Dedifferentiated amniotic fluid mesenchymal stem cell (primary cell): Measurements from ENCODE around the gene DYNC1H1.
"Not testable (repeated sequence)": the region's sequence is repeated elsewhere in the genome, so short reads cannot be mapped to it uniquely, and the experiment has no call there.

Experiments used
- DNase-seq: peaks from one replicate; pipeline ENCODE4 v3.0.0-alpha.2; 2016; ENCODE audit errors: extremely low spot score

DYNC1H1 gene

DNA sequence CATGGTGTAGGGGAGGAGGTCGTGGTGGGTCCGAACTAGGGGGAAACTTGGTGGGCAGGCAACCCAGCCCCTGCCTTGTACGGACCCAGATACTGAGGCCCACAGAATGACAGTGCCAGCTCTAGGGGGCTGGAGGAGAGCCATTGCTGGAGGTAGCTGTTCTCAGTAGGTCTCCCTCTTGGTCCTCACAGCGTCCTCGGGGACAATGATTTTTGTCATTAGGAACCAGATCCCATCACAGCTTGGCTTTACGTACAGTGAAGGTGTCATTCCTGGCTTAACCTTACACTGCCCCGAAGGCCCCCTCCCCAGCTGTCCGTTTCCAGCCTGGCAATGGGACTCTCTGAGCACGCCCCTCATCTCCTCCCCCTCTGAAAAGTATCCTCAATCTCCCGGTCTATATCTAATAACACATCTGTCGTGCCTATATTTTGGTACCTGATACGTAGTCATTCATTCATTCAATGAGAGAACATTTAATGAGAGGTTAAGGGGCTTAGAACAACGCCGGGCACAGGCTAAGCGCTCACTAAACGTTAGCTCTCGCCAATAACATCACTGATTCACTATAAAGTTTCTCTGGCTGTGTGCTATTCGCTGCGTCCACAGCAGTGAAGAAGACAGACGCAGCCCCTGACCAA, 597 bp upstream of the DYNC1H1 start:
- DNase-seq, result no peak

DNA sequence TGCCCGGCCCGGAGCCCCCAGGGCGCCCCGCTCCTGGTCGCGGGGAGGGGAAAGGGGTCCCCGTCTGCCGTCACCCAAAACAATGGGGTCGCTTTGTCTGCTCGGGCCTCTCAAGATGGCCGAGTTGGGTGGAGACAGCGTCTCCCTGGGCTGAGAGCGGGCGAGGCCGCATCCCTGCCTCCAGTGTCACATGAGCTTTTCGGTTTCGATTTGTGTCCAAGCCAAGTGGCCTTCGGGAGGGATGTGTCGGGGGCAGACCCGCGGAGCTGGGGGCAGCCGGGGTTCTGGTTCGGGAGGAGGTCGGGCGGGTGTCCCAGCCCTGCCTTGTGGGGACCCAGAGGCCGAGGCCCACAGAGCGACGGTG, 790 bp downstream of the DYNC1H1 start:
- peak; percentile 48 for DNase-seq

DNA sequence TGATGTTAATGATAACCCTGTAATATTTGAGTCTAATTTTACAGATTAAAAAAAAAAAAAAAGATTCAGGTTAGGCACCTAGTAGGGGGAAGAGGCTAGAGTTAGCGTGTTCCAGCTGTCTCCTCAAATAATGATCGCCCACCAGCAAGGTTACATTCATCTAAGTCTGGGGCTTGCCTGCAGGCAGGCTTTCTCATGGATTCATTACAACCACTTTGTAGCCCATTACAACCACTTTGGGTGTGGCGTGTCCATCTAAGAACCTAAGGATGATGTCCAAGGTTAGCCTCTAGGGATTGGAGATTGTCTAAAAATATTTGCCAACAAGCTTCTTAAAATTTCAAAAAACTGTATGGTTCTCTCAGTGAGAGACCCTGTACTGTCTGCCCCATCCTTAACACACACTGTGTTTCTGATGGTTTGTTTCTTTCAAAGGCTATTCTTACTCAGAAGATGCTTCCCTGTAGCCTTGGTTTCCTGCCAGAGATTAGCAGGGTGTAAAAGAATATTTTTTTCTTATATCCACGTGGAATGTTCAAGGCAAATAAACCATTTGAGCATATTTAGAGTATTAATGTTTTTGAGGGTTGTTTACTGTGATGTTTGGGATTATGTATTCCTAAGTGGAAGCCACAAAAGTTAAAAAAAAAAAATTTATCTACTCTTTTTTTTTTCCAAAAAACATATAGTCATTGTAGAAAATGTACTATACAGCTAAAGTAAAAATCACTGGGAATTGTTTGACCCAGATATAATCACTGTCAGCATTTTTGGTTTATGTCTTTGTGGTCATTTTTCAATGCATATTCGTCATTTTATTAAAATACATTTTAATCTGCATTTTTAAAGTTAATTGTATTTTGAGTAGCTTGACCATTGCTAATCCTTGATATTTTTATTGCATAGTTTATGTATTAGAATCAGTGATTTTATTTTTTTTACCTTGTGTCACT, 1.7 kb downstream of the DYNC1H1 start:
- no peak for DNase-seq

DNA sequence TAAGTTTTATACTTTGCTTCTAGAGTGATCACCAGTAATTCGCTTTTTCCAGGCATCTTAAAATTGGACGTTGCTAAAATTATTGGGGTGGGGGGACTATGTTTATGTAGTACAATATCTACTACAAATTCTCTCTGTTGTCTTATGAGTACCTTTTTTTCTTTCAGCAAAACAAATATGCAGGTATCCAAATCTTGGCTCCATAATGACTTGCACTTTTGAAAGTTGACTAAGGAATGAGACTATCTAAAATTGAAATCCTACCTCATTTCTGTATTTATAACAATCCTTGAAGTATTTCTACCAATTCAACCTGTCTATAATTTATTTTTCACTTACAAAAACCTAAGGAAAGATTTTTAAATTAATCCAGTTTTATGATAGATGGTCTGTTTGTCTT, 2.4 kb downstream of the DYNC1H1 start:
- no peak for DNase-seq

DNA sequence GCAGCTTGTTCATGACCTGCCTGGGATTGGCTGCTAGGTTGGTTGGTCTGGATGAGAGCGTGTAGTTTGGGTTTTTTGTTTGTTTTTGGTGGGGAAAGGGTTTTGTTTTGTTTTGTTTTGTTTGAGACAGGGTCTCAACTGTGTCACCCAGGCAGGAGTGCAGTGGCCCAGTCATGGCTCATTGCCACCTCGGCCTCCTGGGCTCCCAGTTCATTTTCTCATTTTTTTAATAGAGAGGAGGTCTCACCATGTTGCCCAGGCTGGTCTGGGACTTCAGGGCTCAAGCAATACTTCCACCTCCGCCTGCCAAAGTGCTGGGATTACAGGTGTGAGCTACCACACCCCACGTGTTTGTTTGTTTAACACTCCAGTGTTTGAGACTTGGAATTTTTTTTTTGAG, 3.8 kb downstream of the DYNC1H1 start:
- DNase-seq, result no peak

DNA sequence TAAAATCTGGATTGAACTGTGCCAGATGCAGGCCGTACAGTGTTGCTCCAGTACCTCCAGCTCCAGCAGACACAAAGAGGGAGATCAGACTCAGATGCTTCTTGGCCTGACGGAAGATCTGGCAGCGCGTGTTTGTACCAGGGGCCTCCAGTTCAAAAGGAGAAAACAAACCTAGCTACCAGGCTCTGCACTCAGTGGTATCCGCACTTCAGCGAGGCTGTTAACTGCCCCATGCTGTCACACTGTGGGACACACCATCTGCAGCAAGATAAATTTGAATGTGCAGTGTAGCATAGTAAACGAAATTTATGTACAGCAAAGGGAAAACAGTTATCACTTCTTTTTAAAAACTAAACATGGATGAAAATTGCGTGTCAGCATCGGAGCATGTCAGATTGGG, 5.1 kb downstream of the DYNC1H1 start:
- no peak for DNase-seq

DNA sequence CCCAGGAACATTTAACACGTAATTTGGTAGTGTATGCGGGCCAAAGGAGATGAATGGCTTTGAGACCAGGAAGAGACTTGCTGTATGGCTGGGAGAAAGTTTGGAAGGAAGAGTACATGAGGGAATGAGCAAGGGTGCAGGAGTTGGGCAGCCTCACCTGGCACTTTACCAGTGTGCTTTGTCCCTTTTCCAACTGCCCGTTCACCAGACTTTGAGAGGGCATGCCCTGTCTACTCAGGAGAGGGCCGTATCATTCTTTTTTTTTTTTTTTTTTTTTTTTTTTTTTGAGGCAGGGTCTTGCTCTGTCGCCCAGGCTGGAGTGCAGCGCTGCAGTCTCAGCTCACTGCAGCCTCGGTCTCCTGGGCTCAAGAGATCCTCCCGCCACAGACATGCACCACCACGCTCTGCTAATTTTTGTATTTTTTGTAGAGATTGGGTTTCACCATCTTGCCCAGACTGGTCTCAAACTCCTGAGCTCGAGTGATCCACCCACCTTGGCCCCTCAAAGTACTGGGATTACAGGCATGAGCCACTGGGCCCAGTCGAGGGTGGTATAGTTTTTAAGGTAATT, 6.5 kb downstream of the DYNC1H1 start:
- no peak for DNase-seq

DNA sequence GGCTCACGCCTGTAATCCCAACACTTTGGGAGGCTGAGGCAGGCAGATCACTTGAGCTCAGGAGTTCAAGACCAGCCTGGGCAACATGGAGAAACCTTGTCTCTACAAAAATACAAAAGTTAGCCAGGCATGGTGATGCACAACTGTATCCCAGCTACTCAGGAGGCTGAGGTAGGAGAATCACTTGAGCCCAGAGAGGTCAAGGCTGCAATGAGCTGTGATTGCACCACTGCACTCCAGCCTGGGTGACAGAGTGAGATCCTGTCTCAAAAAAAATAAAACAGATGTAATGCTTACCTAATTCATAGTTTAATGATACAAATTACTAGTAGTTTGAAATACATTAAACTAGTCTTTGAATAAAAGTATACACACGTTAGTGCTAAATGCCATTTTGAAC, 7.1 kb downstream of the DYNC1H1 start:
- DNase-seq, result not testable (repeated sequence)

DNA sequence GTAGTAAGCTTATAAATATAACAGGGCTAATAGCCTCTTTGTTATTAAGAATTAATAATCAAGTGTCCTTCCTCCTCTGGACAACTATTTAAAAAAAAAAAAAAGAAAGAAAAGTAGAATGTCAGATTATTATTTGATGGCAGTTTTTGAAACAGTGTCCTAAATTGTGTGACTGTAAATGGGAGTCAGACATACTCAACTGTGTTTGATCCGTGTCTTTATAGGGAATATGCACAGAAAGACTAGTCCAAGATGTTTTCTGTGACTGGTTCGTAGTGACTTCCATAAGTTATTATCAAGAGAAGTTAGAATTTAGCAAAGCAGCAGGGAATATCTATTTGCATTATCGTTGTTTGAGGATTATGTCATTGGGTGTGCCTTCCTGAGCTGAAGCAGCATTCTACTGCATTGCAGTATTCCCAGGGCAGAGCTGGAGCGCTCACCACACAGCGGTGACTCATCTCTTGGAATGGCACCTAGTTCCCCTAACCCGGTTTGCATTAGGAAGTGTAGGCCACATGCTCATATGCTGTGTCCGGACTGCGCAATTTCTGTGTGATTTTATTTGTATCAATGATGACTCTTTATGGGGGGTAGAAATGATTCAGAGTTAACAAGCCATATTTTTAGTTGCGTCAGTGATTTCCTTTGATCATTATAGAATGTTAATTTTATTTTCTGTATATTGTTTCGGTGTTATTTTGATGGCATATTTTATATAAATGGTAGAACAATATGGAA, 7.9 kb downstream of the DYNC1H1 start:
- peak; percentile 99 for DNase-seq

DNA sequence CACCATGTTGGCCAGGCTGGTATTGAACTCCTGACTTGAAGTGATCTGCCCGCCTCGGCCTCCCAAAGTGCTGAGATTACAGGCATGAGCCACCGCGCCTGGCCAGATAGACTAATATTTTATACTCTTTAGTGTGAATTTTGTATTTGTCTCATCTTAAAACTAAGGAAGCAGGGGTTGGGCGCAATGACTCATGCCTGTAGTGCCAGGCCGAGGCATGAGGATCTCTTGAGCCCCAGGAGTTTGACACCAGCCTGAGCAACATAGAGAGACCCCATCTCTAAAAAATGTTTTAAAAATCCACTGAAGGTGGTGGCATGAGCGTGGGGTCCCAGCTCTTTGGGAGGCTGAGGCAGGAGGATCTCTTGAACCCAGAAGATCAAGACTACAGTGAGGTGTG, 9.0 kb downstream of the DYNC1H1 start:
- no peak for DNase-seq

DNA sequence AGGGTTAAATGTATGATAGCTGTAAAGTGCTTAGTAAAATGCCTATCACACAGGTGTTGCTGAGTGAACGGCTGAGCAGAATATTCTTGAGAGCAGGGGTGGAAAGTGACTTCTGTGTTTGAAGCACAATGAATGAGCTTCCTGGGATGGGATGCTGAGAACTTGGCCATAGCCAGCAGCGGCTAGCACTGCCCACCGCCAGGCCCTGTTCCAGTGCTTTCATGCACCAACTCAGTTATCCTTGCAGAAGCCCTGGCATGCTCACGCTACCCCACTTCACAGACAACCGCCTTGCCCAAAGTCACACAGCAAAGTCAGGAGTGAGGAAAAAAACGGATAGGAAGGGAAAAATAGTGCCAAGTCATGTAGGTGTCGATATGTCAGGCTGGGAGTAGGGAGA, 10.9 kb downstream of the DYNC1H1 start:
- no peak for DNase-seq

DNA sequence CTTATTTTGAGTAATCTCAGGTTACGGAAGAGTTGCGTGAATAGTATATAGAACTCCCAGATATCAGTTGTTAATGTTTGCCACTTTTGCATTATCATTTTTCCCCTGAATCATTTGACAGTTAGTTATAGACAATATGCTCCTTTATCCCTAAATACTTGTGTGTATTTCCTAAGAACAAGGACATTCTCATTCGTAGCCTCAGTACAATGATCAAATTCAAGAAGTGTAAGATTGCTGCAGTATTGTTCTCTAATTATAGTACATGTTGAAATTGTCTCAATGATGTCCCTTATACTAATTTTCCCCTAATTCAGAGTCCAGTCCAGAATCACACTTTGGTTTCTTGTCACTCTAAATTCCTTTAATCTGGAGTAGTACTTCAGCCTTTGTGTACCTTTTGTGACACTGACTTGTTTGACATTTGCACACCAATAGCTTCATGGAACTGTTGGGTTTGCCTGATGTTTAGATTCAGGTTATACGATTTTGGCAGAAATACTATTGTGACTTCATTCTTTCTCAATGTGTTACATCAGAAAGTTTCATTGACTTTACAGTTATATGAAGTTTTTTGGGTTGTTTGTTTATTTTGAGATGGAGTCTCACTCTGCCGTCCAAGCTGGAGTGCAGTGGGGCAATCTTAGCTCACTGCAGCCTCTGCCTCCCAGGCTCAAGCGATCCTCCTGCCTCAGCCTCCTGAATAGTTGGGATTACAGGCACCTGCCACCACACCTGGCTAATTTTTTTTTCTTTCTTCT, 13.1 kb downstream of the DYNC1H1 start:
- DNase-seq, result peak; percentile 29

DNA sequence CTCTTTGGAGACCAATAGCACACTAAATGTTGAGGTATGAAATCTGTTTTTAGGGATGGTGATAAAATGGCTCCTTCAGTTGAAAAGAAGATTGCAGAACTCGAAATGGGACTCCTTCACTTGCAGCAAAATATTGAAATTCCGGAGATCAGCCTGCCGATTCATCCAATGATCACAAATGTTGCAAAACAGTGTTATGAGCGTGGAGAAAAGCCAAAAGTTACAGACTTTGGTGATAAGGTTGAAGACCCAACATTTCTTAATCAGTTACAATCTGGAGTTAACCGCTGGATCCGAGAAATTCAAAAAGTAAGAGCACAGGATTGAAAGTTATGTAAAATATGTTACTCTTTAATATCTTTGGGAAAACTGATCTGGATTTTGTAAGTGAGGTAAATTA, 15.3 kb downstream of the DYNC1H1 start:
- no peak for DNase-seq

DNA sequence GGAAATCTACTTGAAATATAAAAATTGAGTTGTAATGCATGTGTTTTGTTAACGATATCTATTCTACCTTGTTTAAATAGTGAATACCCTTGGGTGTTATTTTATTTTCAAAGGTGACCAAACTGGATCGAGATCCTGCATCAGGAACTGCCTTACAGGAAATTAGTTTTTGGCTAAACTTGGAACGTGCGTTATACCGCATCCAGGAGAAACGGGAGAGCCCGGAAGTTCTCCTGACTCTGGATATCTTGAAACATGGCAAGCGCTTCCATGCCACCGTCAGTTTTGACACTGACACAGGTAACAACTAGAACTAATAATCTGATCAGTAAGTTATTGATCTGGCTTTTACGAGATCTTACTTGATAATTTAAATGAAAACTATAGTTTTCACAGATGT, 15.9 kb downstream of the DYNC1H1 start:
- DNase-seq, result no peak

DNA sequence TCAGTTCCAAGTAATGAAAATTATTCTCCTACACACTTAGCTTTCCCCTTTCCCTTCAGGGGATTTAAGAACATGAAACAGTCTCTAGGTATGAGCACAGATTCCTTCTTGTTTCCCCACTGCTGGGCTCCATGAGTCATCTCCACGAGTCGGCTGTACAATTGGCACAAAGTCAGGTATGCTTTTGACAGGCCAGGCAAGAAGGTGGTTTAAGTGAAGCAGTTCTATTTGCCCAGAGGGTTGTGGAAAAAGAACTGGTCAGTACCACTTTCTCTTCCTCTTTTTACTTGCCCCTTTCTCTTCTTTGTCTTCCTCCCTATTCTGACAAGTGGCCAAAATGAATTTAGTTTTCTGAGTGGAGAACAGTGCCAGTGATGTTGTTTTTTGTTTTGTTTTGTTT, 16.3 kb downstream of the DYNC1H1 start:
- DNase-seq, result peak; percentile 97

DNA sequence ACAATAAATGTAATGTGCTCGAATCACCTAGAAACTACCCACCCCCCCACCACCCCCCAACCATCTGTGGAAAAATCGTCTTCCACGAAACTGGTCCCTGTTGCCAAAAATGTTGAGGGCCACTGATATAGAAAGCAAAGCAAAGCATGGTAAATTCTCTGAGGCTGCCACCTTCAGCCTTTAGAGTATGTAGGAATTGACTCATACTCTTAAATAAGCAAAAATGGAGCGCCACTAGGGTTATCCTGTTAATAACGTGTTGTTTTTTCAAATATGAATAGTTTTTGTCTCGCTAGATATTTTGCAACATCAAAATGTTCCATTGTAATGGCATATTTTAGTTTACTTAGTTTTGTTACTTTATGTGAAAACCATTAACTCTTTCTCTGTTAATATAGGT, 18.2 kb downstream of the DYNC1H1 start:
- no peak for DNase-seq

DNA sequence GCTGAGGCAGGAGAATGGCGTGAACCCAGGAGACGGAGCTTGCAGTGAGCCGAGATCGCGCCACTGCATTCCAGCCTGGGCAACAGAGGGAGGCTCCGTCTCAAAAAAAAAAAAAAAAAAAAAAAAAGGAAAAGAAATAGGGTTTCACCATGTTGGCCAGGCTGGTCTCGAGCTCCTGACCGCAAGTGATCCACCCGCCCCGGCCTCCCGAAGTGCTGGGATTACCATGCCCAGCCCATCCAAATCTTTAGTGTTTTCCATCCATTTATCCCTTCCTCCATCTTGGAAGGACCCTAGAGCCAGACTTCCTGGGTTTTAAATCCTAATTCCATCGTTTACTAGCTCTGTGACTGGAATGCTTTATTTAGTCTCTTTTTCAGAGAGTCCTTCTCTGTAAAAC, 20.5 kb downstream of the DYNC1H1 start:
- DNase-seq, result not testable (repeated sequence)

DNA sequence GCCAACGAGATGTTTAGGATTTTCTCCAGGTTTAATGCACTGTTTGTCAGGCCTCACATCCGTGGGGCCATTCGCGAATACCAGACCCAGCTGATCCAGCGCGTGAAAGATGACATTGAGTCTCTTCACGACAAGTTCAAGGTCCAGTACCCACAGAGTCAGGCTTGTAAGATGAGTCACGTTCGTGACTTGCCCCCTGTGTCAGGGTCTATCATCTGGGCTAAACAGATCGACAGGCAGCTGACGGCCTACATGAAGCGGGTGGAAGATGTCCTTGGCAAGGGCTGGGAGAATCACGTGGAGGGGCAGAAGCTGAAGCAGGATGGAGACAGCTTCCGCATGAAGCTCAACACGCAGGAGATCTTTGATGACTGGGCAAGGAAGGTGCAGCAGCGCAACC, 21.6 kb downstream of the DYNC1H1 start:
- DNase-seq, result no peak

DNA sequence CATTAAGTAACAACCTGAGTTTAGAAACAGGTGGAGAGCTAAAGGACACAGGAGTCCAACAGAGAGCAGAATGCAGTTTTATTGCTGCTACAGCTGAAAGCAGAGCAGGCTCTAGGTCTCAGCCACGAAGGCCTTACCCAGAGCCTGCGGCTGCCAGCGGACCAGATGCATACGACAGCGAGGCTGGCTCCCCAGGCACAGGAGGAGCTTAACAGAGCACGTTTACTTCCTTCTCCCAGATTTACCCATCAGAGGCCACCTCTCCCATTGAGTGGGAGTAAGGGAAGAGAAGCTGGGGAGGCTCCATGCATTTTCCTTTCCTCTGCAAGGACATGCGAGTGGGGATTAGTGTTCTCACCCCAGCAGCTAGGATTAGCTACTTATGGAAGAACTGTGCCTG, 22.6 kb downstream of the DYNC1H1 start:
- no peak for DNase-seq

DNA sequence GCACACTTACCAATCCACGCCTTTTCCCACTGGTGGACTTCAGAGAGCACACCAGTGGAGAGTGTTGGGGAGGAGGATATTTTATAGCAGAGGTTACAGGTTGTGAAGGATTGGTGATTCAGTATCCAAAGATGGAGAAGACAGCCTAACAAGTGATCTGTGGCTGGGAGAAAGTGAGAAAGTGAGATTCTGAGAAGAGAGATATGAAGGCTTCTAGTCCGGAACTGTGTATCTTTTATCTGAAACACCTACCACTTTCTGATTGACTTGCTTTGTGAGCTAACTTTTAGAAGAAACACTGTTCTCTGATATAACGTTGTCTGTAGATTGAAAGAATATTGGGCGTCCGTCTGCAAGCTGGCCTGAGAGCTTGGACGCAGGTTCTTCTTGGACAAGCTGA, 24.0 kb downstream of the DYNC1H1 start:
- DNase-seq, result no peak

DNA sequence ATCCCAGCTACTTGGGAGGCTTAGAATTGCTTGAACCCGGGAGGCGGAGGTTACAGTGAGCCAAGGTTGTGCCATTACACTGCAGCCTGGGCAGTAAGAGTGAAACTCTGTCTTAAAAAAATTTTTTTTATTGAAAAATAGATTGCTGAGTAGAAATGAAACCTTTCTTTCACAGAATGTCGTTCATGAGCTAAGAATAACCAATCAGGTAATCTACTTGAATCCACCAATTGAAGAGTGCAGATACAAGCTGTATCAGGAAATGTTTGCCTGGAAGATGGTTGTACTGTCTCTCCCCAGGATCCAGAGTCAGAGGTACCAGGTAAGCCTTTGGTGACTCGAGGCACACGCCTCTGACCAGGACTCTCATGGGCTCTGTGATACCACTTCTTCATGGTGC, 27.0 kb downstream of the DYNC1H1 start:
- DNase-seq, result no peak

DNA sequence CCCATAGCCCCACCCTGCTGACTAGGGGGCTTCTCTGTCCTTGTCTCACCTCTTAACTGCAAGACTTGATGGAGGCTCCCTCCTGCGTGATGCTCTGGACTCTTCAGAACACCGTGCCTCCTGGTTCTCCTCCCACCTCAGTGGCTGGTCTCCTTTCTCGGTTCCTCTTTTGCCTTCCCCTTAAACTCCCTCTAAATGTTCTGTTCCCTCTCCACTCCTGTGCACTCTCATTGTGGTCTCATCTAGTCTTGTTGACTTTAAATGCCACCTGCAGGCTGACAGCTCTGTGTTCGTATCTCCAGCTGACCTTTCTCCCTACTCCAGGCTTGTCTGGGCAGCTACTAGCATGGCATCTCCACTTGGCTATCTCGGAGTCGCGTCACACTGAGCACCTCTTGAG, 28.3 kb downstream of the DYNC1H1 start:
- DNase-seq, result no peak
